Measurements from ENCODE around the gene CNN1.

The CNN1 gene

GRCh38 chr19:11538232-11539036, at the start of gene CNN1:
TSS of gene CNN1 (plus strand) at chr19:11538851. CDS start at chr19:11538928, 77 bp downstream.
- no peak for DNase-seq

DNA sequence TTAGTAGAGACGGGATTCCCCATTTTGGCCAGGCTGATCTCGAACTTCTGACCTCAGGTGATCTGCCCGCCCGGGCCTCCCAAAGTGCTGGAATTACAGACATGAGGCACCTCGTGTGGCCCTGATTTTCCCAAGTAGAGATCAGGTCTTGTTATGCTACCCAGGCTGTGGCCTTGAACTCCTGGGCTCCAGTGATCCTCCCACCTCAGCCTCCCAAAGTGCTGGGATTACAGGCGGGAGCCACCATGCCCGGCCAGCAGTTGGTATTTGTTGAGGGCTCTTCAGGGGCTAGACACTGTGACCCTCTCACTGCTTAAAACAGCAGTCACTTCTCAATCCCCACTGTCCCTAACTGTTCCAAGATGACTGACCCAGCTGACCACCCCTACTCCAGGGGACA, 49.3 kb upstream of the CNN1 start:
- DNase-seq: no peak

GRCh38 chr19:11494634-11495285, 43.9 kb upstream of the CNN1 start:
- no peak for DNase-seq

- DNase-seq: no peak
These were observed 43.2 kb upstream of the CNN1 start for GRCh38 chr19:11495481-11495880.

DNA sequence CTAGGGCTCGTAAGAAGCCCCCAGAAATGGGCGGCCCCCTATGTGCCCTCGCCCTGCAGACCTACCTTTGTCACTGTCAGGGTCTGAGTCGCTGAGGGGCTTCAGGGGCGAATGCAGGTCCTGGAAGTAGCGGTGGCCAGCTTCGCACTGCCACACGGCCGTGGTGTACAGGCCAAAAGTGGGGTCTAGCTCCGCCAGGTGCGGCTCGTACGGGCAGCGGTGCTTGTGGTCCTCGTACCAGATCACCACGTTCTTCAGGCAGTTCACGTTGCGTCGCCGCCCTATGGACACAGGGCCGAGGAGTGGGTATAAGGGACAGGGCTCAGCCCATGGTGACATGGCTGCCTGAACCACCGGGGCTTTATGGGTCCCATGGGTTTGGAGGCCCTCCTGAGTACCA, 42.8 kb upstream of the CNN1 start:
- DNase-seq: no peak

GRCh38 chr19:11496391-11497163, 42.1 kb upstream of the CNN1 start:
- no peak for DNase-seq

DNA sequence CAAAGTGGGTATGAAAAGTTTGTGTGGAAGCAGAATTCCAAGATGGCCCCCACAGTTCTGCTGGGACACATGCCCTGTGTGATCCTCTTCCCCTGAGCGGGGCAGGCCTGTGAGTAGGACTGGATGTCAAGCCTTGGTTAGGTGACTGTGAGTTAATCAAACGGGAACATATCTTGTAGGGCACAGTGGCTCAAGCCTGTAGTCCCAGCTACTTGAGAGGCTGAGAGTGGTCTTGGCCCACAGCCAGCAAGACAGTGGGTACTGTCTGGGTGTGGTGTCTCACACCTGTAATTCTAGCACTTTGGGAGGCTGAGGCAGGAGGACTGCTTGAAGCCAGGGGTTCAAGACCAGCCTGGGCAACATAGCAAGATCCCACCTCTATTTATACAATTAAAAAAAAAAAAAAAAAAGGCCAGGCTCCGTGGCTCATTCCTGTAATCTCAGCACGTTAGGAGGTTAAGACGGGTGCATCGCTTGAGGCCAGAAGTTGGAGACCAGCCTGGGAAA, 39.4 kb upstream of the CNN1 start:
- DNase-seq: no peak

- DNase-seq: no peak
These were observed 38.7 kb upstream of the CNN1 start for GRCh38 chr19:11499890-11500420.

- no peak for DNase-seq
These were observed 34.1 kb upstream of the CNN1 start for GRCh38 chr19:11504502-11505031.

GRCh38 chr19:11505032-11505503, 33.6 kb upstream of the CNN1 start:
- peak; percentile 94 for DNase-seq

DNA sequence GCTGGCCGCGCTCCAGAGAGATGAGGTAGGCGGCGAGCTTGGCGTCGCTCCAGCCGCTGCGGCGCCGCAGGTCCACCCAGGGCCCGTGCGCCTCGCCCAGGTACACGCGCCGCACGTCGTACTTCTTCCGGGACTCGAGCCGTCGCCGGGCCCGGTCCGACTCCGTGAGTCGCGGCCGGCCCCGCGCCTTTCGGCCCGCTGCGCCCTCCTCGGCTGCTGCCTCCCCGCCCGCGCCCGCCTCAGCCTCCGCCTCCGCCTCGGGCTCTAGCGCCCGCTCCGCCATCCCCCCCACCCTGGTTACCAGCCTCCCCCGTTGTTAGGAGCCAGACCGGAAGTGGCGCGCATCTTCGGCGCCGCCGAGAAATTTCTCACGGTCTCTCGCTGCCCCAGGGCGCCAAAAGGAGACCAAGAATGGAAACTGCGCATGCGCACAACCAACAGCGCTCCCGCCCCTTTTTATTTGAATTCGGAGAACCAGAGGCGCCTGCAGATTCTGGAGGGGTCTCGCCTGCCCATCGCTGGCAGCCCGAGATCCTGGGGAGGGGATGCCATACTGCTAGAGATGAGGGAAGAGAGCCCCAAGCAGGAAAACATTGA, 33.0 kb upstream of the CNN1 start, which contains the start of gene ZNF653:
Gene ZNF653, minus strand, starts transcription at position 336 of the 597 bp plus-strand sequence. Its CDS starts 53 bp downstream, at position 283.
- peak; percentile 92 for DNase-seq

DNA sequence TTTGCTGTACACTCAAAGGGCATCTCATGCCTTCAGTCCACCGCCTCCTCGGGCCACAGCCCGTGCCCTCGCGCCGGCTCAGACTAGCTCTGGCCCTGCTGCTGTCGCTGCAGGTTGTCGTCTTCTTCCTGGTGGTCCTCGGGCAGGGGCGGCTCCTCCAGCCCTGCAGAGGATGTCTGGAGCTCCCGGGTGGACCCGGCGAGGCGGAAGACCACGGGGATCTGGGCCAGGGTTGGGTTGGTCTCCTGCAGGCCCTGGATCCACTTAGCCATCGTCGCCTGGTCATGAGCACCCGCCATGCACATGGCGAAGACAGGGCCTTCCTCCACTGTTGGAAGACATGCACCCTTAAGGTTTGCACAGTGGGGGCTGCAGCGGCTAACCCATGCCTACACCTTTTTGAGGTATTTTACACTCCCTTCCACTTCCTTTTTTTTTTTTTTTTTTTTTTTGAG, 32.5 kb upstream of the CNN1 start:
- DNase-seq: no peak

GRCh38 chr19:11506967-11507366, 31.7 kb upstream of the CNN1 start:
- DNase-seq: no peak

DNA sequence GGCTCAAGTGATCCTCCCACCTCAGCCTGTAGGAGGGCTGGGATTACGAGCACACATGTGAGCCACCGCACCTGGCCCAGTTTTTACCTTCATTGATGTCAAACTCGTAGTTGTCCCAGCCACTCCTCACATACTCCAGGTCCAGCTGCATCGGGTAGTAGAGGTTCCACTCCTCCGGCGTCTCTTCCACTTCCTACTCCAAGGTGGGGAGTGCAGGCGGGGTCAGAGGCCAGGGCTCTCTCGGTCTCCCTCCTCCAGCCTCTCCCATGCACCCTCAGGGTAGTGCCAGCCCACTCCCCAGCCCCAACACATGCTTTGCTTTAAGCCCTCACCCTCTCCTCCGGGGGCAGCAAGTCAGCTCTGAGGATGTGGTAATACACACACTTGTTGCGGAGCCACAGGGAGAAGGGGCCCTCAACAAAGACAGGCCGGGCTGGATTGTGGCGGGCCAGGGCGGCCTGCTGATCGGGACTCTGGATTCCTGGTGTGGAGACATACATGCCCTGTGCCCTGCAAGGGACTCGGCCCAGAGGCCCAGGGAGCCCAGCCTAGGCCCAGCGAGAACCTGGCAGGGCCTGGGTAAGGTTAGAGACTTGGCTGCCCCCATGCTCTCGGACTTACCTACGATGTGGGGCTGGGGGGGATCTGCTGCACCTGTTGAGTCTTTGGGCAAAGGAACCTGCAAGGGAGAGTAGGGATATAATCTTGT, 31.1 kb upstream of the CNN1 start:
- no peak for DNase-seq

DNA sequence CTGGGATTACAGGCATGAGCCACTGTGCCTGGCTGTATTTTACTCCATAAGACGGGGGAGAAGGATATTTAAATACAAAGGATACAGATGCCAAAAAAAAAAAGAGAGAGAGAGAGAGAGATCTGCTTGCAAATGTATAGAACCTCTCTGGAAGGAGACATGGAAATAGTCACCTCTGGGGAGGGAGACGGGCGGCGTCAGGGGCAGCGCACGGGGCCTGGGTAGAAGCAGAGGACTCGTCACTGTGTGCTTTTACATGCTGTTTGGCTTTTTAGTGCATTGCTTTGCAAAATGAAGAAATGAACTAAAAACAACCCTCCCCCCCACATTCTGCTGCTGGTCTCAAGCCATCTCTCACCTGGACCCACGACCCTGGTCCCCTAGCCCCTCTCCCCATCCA, 28.2 kb upstream of the CNN1 start:
- DNase-seq: no peak

GRCh38 chr19:11513946-11514345, 24.7 kb upstream of the CNN1 start:
- no peak for DNase-seq

DNA sequence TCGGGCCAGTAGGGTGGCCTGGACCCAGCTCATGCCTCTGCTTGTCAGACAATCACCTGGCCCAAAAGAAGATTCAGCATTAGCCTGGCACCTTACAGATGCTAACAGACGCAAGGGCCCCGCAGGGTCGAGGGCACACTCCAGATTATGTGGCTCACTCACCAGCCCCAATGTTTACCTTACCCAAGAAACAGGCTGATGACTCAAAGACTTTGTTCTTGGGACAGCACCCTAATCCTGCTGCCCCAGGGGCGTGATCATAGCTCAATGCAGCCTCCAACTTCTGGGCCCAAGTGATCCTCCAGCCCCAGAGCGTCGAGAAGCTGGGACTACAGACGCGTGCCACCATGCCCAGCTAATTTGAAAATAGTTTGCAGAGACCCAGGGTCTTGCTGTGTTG, 19.5 kb upstream of the CNN1 start:
- no peak for DNase-seq

DNA sequence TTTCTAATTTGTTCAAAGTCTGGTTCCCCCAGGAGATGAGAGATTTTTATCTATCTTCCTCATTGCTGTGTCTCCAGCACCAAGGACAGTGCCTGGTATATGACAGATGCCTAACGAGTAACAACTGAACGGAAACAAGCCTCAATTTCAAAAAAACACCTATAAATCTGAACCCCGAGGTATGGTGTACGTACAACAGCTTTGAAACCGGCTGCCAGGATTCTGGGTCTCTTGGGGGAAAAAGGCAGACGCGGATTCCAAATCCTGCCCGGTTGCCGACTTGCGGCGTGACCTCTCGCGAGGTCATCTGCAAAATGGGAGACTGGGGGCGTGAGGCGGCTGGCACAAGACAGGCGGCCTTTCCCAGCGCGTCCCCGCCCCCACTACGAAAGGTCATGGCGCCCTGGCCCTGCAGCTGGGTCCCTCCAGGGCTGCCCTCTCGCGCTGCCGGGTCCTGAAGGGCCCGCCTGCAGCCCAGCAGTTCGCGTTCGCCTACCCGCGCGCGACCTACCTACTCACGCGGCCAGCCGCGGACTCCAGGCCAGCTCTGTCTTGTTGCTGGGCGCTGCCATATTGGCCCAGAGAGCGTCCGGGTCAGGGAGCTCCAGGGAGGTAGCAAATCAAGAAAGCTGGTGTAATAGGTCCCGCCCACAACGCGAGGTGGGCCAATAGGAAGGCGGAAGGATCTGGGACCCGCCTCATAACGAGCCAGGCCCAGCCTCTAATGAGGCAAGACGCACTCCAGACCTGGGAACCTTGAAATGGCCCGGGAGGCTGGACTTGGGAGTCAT, 9.9 kb upstream of the CNN1 start, which contains the start of gene ECSIT:
Gene ECSIT, minus strand, starts transcription at position 584 of the 791 bp plus-strand sequence. CDS start 9,964 bp downstream, outside the sequence.
- DNase-seq: peak; percentile 96

GRCh38 chr19:11530432-11530831, 8.2 kb upstream of the CNN1 start:
- DNase-seq: peak; percentile 21

GRCh38 chr19:11534538-11534937, 4.1 kb upstream of the CNN1 start:
- no peak for DNase-seq

Measured in NCI-H1105 treated with DMSO at 0.1 percent for 48 hours (cell line).